Progenitor cell of endocrine pancreas (in vitro differentiated cells): Measurements from ENCODE around the gene SDHAF4. TPM values are rescaled to one million over a fixed set of nuclear protein-coding genes. Genes with fewer than 3 reads are reported as not detected.
"Not testable (repeated sequence)": the region's sequence is repeated elsewhere in the genome, so short reads cannot be mapped to it uniquely, and the experiment has no call there.

Experiments used
- DNase-seq: peaks from one replicate; pipeline ENCODE4 v3.0.0; 2021; ENCODE audit warnings: low spot score; ENCODE audit not compliant: unreplicated experiment
- H3K27ac Mint-ChIP-seq: 2 replicates; pipeline ENCODE4 v1.8.0; 2021; ENCODE audit warnings: mild to moderate bottlenecking, moderate library complexity, mixed read lengths
- H3K27me3 Mint-ChIP-seq: 2 replicates; pipeline ENCODE4 v1.8.0; 2021; ENCODE audit warnings: mixed read lengths
- H3K36me3 Mint-ChIP-seq: 2 replicates; pipeline ENCODE4 v1.8.0; 2022; ENCODE audit warnings: mixed read lengths; ENCODE audit not compliant: insufficient read depth
- H3K4me1 Mint-ChIP-seq: 2 replicates; pipeline ENCODE4 v1.8.0; 2021; ENCODE audit warnings: low read depth, mixed read lengths
- H3K4me3 Mint-ChIP-seq: 2 replicates; pipeline ENCODE4 v1.8.0; 2021; ENCODE audit warnings: low read depth, mild to moderate bottlenecking, moderate library complexity, mixed read lengths
- H3K9me3 Mint-ChIP-seq: 2 replicates; pipeline ENCODE4 v1.8.0; 2021; ENCODE audit warnings: low read depth, mixed read lengths
- total RNA-seq: library from RNA; stranded (reverse); gene quantifications from 2 replicates; pipeline ENCODE4 v1.2.1, GENCODE V29; 2021
- TF ChIP-seq, protein P1 (sequence below): fragments of 200-600 bp; sonication (generic); IDR thresholded peaks from one replicate; pipeline ENCODE4 v1.5.0; 2021; ENCODE audit warnings: antibody characterized with exemption, mild to moderate bottlenecking; ENCODE audit not compliant: unreplicated experiment

Gene SDHAF4
- total RNA-seq, 1 donor from 2014 or later = 17.2 TPM

DNA sequence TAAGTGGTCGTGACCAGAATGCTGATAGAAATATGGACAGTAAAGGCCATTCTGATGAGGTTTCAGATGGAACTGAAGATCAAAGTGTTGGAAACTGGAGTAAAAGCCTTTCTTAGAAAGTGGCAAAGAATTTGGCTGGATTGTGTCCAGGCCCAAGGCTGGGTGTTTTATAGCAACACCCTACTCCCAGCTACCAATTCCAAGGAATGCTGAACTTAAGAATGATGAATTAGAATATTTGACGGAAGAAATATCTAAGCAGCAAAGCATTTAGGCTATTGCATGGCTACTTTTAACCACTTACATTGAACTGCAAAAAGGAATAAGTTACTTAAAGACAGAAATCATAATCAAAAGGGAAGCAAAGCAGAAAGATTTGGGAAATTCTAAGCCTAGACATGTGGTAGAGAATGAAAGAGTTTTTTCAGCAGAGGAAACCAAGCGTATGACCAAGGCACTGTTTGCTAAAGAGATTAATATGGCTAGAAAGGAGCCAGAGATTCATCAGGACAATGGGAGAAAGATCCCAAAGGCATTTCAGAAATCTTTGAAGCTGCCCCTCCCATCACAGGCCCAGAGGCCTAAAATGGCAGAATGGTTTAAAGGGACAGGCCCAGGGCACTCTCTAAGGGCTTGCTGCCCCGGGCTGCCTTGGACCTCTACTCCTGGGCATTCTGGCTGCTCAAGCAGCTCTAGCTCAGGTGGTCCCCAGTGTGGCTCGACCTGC lies 25.8 kb downstream of the SDHAF4 start:
- no peak overlapping the region for H3K27ac Mint-ChIP-seq
- no peak overlapping the region for H3K4me3 Mint-ChIP-seq

DNA sequence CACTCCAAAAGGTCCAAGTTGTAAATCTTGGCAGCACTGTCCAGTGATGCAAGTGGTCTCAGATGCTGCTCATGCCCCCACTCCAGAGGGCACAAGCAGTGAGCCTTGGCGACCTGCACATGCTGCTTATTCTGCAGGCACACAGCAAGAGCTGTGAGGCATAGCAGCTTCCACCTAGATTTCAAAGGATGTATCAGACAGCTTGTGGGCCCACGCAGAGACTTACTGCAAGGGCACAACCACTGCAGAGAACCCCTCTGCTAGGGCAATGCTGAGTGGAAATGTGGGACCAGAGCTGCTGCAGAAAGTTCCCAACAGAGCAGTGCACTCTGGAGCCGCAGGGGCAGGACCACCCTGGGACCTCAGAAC lies 26.4 kb downstream of the SDHAF4 start:
- no peak overlapping the region for H3K27ac Mint-ChIP-seq
- no peaks in the 10 kb centered on the region for H3K27me3 Mint-ChIP-seq
- no peaks in the 10 kb centered on the region for H3K4me1 Mint-ChIP-seq
- no peak overlapping the region for H3K4me3 Mint-ChIP-seq
- H3K36me3 Mint-ChIP-seq = peaks cover 7% of the 10 kb centered on the region
- H3K9me3 Mint-ChIP-seq = no peaks in the 10 kb centered on the region
- TF ChIP-seq, protein P1, sequence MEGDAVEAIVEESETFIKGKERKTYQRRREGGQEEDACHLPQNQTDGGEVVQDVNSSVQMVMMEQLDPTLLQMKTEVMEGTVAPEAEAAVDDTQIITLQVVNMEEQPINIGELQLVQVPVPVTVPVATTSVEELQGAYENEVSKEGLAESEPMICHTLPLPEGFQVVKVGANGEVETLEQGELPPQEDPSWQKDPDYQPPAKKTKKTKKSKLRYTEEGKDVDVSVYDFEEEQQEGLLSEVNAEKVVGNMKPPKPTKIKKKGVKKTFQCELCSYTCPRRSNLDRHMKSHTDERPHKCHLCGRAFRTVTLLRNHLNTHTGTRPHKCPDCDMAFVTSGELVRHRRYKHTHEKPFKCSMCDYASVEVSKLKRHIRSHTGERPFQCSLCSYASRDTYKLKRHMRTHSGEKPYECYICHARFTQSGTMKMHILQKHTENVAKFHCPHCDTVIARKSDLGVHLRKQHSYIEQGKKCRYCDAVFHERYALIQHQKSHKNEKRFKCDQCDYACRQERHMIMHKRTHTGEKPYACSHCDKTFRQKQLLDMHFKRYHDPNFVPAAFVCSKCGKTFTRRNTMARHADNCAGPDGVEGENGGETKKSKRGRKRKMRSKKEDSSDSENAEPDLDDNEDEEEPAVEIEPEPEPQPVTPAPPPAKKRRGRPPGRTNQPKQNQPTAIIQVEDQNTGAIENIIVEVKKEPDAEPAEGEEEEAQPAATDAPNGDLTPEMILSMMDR = no peak
- DNase-seq = no peak

More for the DNA sequence above, 25.8 kb downstream of the SDHAF4 start:
- peaks cover 7% of the 10 kb centered on the region for H3K36me3 Mint-ChIP-seq
- TF ChIP-seq, protein P1 = no peak
- no peaks in the 10 kb centered on the region for H3K4me1 Mint-ChIP-seq
- H3K27me3 Mint-ChIP-seq = no peaks in the 10 kb centered on the region
- H3K9me3 Mint-ChIP-seq = no peaks in the 10 kb centered on the region
- DNase-seq = no peak

DNA sequence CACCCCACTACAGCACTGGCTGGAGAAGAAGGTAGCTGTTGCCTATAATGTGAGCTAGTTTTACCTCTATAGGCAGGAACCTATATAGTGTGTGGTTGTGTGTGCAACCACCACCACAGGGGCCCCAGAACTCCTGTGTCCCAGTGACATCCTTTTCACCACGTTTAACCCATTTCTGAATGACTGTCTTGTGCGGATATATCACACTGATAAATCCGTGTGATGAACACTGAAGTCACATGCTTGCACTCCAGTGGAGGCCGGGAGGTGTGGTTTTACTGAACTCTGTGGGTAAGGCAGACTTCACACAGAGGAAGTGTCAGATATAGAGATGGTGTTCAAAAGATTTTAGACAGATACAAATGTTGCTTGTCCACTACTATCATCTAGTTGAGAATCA lies 32.5 kb downstream of the SDHAF4 start:
- no peaks in the 10 kb centered on the region for H3K27me3 Mint-ChIP-seq
- no peak overlapping the region for H3K27ac Mint-ChIP-seq
- H3K9me3 Mint-ChIP-seq = peaks cover 8% of the 10 kb centered on the region
- no peaks in the 10 kb centered on the region for H3K4me1 Mint-ChIP-seq
- no peaks in the 10 kb centered on the region for H3K36me3 Mint-ChIP-seq
- DNase-seq = no peak
- no peak overlapping the region for H3K4me3 Mint-ChIP-seq
- TF ChIP-seq, protein P1 = no peak

DNA sequence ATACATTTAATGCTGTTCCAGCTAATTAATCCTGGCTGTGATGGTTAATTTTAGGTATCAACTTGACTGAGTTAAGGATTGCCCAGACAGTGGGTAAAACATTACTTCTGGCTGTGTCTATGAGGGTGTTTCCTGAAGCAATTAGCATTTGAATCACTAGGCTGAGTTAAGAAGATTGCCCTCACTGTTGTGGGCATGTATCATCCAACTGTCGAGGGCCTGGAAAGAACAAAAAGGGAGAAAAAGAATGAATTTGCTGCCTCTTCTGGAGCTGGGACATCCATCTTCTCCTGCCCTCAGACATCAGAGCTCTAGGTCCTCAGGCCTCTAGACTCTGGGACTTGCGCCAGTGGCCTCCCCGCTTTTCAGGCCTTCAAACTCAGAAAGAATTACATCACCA lies 34.3 kb downstream of the SDHAF4 start:
- TF ChIP-seq, protein P1 = no peak

DNA sequence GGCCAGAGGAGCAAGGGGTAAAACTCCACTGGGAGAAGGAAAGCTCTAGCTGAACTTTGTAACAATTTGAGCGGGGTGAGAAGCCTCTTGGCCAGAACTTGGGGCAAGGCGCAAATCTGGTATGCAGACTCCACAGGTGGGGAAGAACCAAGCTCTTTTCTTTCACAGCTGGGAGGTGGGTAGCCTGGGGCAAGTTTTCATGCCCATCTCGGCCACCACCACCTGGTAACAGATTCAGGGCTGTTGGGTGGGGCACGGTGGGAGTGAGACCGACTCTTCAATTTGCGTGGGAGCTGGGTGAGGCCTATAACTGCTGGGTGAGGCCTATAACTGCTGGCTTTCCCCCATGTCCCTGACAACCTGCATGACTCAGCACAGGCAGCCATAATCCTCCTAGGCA lies 37.5 kb downstream of the SDHAF4 start:
- H3K27me3 Mint-ChIP-seq = no peaks in the 10 kb centered on the region
- H3K36me3 Mint-ChIP-seq = no peaks in the 10 kb centered on the region
- DNase-seq = no peak
- H3K27ac Mint-ChIP-seq = no peak overlapping the region
- no peaks in the 10 kb centered on the region for H3K4me1 Mint-ChIP-seq
- no peak overlapping the region for H3K4me3 Mint-ChIP-seq
- H3K9me3 Mint-ChIP-seq = peaks cover 15% of the 10 kb centered on the region
- TF ChIP-seq, protein P1 = no peak

More for the DNA sequence above, 34.3 kb downstream of the SDHAF4 start:
- no peak for DNase-seq
- H3K27me3 Mint-ChIP-seq = no peaks in the 10 kb centered on the region
- H3K27ac Mint-ChIP-seq = no peak overlapping the region
- no peaks in the 10 kb centered on the region for H3K4me1 Mint-ChIP-seq
- H3K4me3 Mint-ChIP-seq = no peak overlapping the region
- no peaks in the 10 kb centered on the region for H3K36me3 Mint-ChIP-seq
- peaks cover 14% of the 10 kb centered on the region for H3K9me3 Mint-ChIP-seq

DNA sequence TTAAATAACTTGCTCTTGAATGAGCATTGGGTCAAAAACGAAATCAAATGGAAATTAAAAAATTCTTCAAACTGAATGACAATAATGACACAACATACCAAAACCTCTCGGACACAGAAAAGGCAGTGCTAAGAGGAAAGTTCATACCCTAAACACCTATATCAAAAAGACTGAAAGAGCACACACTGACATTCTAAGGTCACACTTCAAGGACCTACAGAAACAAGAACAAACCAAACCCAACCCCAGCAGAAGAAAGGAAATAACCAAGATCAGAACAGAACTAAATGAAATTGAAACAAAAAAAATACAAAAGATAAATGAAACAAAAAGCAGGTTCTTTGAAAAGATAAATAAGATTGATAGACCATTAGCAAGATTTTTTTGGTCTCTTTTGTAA lies 40.6 kb downstream of the SDHAF4 start:
- not testable (repeated sequence) for H3K4me1 Mint-ChIP-seq, H3K27ac Mint-ChIP-seq, H3K4me3 Mint-ChIP-seq, H3K27me3 Mint-ChIP-seq, DNase-seq, H3K36me3 Mint-ChIP-seq
- peaks cover 15% of the 10 kb centered on the region for H3K9me3 Mint-ChIP-seq

DNA sequence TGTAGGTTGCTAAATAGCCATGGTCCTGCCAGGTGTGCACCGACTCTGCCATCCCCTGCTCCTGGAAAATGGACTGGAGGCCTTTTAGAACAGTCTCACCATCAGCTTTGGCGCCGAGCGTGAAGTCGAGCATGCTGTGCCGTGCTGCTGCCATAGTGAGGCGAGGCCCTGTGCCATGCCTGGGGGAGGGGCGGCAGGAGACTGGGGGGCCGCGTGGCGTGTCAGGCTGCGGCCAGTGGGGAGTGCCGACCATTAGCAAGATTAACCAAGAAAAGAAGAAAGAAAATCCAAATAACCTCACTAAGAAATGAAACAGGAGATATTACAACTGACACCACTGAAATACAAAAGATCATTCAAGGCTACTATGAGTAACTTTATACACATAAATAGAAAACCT lies 42.5 kb downstream of the SDHAF4 start:
- not testable (repeated sequence) for H3K36me3 Mint-ChIP-seq, H3K4me1 Mint-ChIP-seq, H3K27ac Mint-ChIP-seq, H3K4me3 Mint-ChIP-seq, H3K27me3 Mint-ChIP-seq, DNase-seq, H3K9me3 Mint-ChIP-seq
